ENCODE data around the gene ZNF317.

The ZNF317 gene

DNA sequence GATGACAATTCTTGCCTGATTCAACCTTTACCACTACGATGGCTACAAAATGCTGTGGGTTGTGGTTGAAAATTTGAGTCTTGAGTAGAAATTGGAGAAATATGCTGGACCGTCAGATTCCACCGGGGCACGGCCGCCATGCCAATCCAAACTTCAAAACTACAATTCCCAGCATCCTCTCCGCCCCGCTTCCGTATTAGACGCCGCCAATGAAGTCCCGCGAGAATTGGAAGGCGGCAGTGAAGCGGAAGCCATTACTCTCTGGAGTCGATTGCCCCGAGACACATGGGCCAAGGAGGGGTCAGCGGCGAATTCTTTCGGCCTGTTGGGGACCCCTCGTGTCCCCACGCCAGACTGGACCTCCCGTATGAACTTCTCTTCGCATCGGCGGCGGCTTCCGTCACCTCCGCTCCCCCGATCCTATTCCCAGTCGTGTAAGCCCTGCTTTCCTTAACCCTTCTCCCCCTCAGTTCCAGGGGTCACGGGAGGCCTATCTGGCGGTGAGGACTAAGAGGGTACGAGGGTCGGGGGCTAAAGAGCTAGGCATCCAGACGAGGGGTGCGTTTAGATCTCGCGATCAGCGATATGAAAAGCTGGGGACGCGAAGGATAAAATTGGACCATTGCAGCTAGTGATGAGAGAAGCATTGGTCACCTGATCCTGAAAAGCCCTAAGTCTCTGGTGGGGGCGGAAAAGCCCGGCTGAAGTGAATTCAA, at the start of gene ZNF317:
Gene ZNF317 (plus strand): TSS at position 239 of the 716 bp plus-strand sequence. CDS start 15,620 bp downstream, outside the sequence.
- DNase-seq (ENCODE audit: low read depth), result peak; percentile 82

DNA sequence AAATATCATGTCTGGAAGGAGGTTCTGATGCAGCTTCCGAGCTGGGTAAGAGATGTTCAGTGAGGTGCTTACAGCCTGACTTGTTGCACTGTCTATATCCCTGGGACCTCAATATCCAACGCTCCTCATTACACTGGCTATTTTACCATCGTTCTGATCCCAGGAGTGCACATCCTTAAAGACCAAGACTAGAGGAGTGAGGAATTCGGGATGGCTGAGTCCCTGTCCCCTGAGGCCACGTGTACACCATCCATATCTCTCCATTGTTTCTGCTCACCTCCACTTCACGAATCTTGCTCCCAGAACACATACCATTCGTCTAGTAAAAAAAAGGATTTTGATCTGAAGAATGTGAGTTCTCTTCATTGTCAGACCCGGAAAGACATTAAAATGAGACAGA, 32.8 kb upstream of the ZNF317 start, which contains the start of gene OR7G2:
Gene OR7G2 (minus strand): TSS at position 101 of the 400 bp plus-strand sequence. CDS start 4,232 bp downstream, outside the sequence.
- no peak for DNase-seq (ENCODE audit: low read depth)

DNA sequence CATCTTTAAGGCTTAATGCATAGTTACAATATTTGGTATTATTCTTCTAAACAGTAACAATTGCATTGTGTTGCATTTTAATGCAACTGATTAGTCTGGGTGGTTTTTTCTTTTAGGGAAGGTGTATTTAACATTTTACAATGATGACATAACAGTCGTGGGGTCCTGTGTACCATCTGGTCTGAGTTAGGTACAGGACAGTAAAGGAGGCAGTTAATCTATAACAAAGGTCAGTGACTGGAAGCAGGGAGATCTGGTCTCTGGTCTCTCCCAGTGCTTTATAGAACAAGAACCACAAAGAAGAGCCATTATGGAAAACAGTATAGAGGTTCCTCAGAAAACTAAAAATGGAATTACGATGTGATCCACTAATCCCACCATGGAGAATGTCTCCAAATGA, 30.2 kb upstream of the ZNF317 start:
- no peak for DNase-seq (ENCODE audit: low read depth)

DNA sequence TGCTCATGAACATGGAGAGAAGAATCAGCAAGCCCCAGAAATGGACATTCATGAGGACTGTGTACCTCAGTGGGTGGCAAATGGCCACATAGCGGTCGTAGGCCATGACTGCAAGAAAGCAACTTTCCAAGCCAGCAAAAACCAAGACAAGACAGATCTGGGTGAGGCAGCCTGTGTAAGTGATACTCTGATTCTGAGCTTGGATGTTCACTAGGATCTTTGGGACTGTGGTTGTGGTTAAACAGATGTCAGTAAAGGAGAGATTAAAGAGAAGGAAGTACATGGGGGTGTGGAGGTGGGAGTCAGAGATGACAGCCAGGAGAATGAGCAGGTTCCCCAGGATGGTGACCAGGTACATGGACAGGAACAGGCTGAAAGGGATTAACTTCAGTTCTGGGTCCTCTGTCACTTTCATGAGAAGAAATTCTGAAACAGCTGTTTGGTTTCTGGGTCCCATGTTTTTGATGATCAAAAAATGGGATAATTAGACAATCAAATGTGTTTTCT, 24.8 kb upstream of the ZNF317 start, which contains the start of gene OR7G1:
Gene OR7G1 (minus strand): TSS at position 457 of the 507 bp plus-strand sequence. CDS start 0 bp downstream, at position 457.
- DNase-seq (ENCODE audit: low read depth), result no peak

DNA sequence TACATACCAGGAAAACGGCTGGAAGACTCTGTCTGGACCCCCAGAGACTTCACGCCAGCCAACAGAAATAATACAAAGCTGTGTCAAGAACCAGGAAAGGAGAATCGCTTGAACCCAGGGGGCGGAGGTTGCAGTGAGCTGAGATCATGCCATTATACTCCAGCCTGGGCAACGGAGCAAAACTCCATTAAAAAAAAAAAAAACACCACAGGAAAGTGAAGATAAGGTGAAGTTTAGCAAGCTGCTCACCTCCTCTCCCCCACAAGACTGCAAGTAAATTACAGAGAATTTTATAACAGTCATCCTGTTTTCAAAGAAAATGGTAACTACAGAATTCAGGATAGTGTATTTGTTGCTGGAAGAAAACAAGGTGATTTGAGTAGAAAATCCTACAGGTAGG, 23.6 kb upstream of the ZNF317 start:
- no peak for DNase-seq (ENCODE audit: low read depth)

DNA sequence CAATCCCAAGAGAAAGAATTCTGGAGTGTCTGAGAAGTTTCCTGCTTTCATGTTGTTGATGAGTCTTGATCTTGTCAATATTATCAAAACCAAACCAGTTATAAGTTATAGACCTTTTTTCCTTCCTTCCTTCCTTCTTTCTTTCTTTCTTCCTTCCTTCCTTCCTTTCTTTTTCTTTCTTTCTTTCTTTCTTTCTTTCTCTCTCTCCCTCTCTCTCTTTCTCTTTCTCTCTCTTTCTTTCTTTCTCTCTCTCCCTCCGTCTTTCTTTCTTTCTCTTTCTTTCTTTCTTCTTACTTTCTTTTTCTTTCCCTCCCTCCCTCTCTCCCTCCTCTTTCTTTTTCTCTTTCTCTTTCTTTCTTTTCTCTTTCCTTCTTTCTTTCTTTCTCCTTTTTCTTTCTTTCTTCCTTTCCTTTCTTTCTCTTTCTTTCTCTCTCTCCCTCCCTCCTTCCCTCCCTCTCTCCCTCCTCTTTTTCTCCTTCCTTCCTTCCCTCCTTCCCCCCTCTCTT, 13.2 kb upstream of the ZNF317 start, which contains the start of gene OR7G3:
Gene OR7G3 (minus strand): TSS at position 51 of the 506 bp plus-strand sequence. CDS start 0 bp downstream, at position 51.
- DNase-seq (ENCODE audit: low read depth), result no peak

DNA sequence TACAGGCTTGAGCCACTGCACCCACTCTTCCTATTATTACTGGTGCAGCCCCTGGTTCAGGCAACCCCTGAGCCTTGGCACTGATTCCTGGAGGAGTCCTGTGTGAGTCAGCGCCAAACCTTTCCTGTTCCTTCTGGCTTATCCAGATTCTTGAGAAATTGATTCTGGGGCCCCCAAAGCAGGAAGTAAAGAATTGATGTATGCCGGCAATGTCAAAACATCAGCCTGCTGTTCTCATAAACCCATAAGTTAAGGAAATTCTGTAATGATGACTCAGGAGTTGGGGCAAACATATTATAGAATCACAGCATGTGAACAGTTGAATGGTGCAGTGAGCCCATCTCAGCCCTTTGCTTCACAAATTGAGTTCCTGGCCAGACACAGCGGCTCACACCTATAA, 12.0 kb upstream of the ZNF317 start:
- DNase-seq (ENCODE audit: low read depth), result no peak

DNA sequence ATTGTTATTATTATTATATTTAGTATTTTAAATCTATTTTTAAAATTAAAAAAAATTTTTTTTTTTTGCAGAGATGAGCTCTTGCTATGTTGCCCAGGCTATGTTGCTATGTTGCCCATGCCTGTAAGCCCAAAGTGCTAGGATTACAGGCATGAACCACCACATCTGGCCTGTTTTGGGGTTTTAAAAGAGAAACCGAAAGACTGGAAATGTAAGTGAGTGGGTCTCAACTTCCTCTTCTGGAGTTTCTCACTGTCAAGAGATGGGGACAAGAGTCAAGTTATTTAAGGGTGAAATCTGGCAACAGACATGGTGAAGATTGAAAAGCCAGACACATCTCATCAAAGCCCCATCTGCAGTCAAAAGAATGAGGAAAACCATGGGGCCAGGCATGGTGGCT, 9.2 kb upstream of the ZNF317 start:
- DNase-seq (ENCODE audit: low read depth), result no peak

DNA sequence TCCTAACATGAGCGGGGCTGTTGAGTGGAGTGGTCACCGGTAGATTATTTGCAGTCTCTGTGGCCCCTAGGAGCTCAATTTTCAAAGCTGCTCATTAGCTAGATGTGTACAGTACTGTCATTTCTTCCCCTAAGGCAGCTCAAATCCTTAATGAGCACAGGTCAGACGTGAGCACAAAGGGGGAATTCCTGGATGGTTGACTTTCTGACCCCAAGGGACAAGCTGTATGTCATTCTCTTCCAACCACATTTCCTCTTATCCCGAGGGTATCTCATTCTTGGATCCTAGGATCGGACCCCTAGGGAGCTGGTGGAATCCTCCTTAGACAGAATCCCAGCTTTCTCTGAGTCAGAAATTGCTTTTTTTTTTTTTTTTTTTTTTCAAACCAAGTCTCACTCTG, 7.8 kb upstream of the ZNF317 start:
- DNase-seq (ENCODE audit: low read depth), result no peak

DNA sequence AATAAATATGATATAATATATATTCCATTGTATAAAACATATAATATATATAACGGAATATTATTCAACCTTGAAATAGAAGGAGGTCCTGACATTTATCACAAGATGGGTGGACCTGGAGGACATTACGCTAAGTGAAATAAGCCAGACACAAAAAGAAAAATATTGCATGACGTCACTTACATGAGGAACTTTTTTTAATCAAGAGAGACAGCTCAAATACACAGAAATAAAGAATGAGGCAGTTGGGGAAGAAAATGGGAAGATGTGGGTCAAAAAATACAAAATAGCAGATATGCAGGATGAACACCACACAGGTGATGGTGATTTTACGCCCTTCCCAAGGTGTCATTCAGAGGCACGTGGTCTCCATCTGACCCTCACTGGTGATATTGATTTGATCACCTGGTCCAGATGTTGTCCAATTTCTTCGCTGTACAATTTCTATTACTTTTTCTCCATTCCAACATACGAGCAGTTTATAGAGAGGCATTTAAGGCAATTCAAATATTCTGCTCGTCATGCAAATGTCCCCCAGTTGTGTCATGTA, 513 bp upstream of the ZNF317 start:
- no peak for DNase-seq (ENCODE audit: low read depth)

DNA sequence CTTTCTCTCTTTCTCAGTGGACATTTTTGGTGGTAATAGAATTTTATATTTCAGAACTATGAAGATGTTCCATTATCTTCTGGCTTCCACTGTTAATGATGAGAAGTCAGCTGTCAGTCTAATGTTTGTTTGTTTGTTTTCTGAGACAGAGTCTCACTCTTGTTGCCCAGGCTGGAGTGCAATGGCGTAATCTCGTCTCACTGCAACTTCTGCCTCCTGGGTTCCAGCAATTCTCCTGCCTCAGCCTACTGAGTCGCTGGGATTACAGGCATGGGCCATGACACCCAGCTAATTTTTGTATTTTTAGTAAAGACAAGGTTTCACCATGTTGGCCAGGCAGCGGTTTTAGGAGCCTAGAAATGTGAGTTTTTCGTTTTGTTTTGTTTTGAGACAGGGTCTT, 4.7 kb downstream of the ZNF317 start:
- DNase-seq (ENCODE audit: low read depth), result no peak

DNA sequence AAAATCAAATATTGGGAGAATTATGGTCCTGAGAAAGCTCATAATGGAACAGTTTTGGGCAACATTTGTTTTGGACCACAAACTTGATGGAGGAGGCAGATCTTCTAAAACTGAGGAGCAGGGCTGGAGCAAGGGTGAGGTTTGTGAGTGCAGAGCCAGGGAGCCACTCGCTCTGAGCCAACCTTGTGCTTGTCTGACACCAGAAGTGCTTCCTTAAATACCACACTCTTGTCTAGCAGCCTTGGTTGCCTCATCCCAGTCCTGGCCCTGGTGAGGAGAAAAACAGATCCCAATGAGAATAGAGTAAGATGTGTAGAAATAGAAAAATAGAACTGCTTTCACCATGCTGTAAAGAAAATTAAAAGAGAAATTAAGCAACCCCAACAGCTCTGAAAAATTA, 6.7 kb downstream of the ZNF317 start:
- DNase-seq (ENCODE audit: low read depth), result no peak

DNA sequence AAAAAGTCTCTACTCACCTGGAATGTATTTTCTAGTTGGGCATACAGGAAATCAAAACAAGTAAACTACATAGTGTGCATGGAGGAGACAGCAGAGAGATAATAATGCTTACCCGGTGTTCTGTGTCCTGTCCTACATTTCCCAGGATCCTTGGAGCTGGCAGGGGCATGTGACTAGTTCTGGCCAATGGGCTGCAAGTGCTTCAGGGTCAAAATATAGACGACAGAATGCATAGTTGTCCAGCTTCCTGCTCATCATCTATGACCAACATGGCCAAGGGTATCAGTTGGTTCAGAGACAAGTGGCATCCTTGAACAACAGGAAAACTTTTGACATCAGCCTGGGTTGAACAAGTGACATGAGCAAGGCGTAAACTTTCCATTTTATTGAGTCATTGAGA, 8.5 kb downstream of the ZNF317 start:
- DNase-seq (ENCODE audit: low read depth), result no peak

DNA sequence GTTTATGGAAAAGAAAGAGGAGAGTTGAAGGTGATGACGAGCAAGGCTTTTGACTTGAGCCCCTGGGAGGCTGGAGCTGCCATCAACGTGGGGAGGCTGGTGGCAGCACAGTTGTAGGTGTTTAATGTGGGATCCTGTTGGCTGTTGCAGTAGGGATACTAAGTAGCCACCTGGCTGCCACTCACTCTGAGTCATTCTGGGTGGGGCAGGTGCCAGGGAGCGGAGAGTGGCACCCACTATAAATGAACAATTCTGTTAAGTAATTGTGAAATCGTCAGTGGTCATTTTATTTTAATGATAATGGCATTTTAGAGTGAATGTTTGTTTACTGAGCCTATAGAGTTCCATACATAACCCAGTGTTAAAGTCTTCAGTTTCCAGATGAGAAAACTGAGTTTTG, 9.8 kb downstream of the ZNF317 start:
- no peak for DNase-seq (ENCODE audit: low read depth)

DNA sequence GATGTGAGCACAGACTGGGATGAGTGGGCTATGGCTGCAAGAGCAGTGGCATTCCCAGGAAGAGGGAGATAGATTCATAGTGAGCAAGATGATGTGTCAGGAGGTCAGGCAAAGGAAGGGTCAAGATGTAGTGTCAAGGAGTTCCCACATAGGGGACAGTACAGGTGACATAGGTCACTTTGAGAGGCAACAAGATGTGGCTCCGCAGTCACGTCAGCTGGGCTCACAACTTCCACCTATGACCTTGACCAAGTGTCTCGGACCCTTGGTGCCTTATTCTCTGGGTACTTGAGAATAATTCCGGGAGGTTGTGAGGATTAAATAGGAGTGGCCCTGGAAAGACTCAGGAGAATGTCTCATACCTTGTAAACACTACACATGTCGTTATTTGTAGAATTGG, 10.5 kb downstream of the ZNF317 start:
- no peak for DNase-seq (ENCODE audit: low read depth)

DNA sequence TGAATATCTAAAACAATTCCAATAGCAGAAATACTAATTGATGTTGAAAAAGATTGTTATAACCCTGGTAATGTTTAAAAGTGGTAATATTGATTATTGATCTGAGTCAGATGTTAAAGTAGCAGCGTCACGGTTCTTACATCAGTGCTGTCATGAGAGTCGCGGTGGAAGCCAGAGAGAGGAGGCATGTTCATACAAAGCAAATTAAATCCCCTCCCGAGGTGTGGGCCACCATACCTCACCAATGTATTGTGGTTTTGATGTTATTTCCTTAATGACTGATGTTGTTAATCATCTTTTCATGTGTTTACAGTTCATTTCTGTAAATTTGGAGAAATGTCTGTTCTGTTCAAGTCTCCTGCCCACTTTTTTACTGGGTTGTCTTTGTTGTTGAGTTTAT, 11.2 kb downstream of the ZNF317 start:
- no peak for DNase-seq (ENCODE audit: low read depth)

DNA sequence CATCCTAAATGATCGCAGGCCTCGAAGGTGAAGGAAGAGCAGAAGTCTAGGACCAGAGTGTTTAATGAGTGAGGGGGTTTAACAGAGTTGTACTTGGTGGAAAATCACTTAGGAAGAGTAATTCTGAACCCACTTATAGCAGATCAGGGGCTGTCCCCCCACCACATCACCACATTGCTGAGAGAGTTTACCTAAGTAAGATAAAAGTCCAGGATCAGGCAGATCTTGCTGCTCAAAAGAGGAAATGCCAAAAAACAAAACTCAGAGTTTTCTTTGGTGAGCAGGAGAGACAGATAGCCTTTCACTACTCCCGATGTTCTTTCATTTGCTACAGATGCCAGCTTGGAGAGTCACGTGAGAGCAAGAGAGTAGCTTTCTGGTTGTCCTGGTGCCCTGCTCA, 15.4 kb downstream of the ZNF317 start:
- no peak for DNase-seq (ENCODE audit: low read depth)

DNA sequence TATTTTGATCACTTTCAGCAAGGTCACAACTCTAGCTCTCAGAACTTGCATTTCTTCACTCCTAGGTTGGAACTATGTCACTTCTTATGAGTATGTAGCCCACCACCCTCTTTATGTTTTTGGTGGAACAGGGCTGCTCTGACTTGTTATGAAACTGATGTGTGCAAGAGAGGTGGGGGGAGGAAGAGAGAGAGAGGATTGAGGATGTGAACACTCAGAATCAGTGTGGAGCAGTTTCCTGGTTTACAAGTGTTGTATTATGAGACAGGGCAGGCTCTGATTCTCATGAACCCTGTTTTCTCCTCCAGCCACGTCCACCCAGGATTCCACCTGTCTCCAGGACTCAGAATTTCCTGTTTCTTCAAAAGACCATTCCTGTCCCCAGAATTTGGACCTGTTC, 16.1 kb downstream of the ZNF317 start:
- DNase-seq (ENCODE audit: low read depth), result no peak

DNA sequence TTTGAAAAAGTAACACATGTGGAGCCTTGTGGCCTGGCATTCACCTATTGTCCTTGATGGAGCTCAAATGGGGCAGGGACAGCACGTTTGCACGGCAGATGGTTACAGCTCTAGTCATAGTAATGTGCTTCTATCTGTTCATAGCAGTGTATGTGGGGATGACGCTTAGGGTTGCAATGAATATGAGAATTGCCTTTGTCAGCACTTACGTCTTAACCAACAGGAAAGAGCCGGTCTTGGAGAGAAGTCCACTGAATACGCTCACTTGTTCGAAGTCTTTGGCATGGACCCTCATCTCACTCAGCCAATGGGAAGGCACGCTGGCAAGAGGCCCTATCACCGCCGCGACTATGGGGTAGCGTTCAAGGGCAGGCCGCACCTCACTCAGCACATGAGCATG, 19.7 kb downstream of the ZNF317 start:
- no peak for DNase-seq (ENCODE audit: low read depth)

DNA sequence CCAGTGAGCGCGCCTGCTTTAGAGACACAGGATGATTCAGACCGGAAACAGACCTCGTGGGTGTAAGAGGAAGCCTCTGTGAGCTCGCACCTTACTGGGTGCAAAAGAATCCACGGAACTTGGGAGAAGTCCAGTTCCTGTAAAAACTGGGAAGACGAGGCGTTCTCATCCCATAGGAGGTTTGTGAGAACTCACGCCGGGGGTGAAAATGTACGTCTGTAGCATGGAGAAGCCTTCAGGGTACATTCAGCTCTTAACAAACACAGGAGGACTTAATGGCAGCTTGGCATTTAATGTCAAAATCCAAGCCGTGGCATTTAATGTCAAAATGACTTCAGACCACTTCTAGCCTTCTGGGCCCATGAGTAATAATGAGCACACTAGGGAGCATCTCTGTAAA, 21.2 kb downstream of the ZNF317 start:
- no peak for DNase-seq (ENCODE audit: low read depth)

DNA sequence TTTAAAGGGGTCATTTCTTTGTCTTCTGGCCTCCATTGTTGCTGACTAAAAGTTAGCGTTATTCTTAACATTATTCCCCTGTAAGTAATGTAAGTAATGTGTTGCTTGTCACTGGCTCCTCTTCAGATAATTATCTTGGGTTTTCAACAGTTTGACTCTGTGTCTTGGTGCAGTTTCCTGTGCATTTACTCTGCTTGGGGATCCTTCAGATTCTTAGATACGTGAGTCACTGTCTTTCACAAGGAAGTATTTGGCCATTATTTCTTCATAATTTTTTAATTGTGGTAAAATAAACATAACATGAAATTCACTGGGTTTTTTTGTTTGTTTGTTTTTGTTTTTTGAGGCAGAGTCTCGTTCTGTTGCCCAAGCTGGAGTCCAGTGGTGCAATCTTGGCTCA, 25.1 kb downstream of the ZNF317 start:
- no peak for DNase-seq (ENCODE audit: low read depth)

DNA sequence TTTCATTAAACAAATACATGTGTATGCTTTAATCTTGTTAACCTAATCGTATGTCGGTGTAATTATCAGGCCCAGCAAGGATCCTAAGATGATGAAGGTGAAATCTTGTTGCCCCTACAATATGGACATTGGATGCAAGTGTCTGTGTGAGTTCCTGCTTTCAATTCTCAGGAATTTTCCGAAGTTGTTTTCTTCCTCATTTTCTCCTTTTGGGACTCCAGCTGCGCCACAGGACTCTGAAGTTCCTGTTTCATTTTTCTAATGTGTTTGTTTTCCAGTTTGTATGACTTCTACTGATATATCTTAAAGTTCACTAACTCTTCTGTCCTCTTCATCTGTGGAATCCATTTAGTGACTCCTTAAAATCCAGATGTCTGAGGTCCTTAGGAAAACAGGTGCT, 26.6 kb downstream of the ZNF317 start:
- no peak for DNase-seq (ENCODE audit: low read depth)

DNA sequence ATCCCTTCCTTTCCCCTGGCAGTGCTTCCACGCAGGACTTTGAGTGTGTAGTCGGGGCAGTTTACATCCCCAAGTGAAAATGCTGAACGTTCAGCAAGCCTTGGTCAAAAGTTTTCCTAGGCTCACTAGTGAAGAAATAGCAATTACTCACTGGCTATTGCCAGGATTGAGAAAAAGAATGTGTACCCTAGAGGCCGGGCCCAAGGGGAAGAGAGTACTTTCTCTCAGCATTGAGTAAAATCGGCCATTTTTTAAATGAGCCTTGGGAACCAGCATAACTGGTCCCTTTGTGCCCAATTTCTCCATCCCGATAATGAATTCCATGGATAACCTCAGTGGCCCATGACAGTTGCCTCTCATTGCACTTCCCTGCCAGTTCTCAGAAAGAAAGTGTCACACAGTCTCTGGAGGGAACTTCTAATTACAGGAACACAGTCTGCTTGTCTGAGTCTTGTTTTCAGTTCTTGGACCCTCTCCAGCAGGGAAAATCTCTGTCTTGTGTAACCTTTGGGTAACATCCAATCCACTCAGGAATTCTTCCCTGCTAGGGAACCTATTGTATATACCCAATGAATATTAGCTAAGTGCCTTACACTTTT, 31.3 kb downstream of the ZNF317 start:
- DNase-seq (ENCODE audit: low read depth), result no peak

All from stimulated activated CD8-positive, alpha-beta memory T cell treated with anti-CD3 and anti-CD28 coated beads, Interleukin-4, amount 100 ng/mL, for 24 hours (primary cell).